SJSA1 (cell line): ENCODE data around the gene PPP1R18. TPM values are rescaled to one million over a fixed set of nuclear protein-coding genes. Genes with fewer than 3 reads are reported as not detected.
"Not testable (repeated sequence)": the region's sequence is repeated elsewhere in the genome, so short reads cannot be mapped to it uniquely, and the experiment has no call there.

ENCODE experiments used
- DNase-seq, 2 experiments: peaks; one replicate each; pipeline ENCODE4 v3.0.0-alpha.2; 2015 to 2020; ENCODE audit warnings: low spot score in 2 of 2, low read depth in 1 of 2
- H3K27ac ChIP-seq: fragments of 250-450 bp; sonication (Bioruptor Pico); 2 replicates; pipeline ENCODE4 v1.5.1; 2020; ENCODE audit warnings: mild to moderate bottlenecking, moderate library complexity
- H3K27me3 ChIP-seq: fragments of 250-450 bp; sonication (Bioruptor Pico); replicated peaks from 2 replicates; pipeline ENCODE4 v1.5.1; 2020; ENCODE audit warnings: mild to moderate bottlenecking, moderate library complexity
- H3K36me3 ChIP-seq: fragments of 250-450 bp; sonication (Bioruptor Pico); 2 replicates; pipeline ENCODE4 v1.5.1; 2020; ENCODE audit warnings: mild to moderate bottlenecking
- H3K4me1 ChIP-seq: fragments of 250-450 bp; sonication (Bioruptor Pico); replicated peaks from 2 replicates; pipeline ENCODE4 v1.6.1; 2021; ENCODE audit warnings: mild to moderate bottlenecking
- H3K4me3 ChIP-seq: fragments of 250-450 bp; sonication (Bioruptor Pico); 2 replicates; pipeline ENCODE4 v1.5.1; 2020; ENCODE audit warnings: mild to moderate bottlenecking
- H3K9me3 ChIP-seq: fragments of 250-450 bp; sonication (Bioruptor Pico); replicated peaks from 2 replicates; pipeline ENCODE4 v1.5.1; 2020; ENCODE audit warnings: mild to moderate bottlenecking
- total RNA-seq: library from RNA; depleted of rRNA; stranded (reverse); fragments of >200 nt; shearing (Covaris generic); gene quantifications from 2 replicates; pipeline ENCODE4 v1.2.3, GENCODE V29; 2014

PPP1R18 gene
- total RNA-seq, 1 experiment from 2014 or later, result 76.8 TPM

DNA sequence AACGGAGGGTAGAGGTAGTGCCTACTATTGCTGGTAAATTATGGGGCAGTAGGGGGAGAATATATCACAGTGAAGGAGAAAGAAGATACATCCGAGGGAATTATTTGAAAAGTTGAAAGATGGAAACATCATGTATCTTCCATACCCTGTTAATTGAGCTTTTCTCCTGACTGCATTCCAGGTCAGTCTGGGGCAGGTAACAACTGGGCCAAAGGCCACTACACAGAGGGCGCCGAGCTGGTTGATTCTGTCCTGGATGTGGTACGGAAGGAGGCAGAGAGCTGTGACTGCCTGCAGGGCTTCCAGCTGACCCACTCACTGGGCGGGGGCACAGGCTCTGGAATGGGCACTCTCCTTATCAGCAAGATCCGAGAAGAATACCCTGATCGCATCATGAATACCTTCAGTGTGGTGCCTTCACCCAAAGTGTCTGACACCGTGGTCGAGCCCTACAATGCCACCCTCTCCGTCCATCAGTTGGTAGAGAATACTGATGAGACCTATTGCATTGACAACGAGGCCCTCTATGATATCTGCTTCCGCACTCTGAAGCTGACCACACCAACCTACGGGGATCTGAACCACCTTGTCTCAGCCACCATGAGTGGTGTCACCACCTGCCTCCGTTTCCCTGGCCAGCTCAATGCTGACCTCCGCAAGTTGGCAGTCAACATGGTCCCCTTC is 36.9 kb upstream of the PPP1R18 start:
- not testable (repeated sequence) for DNase-seq, H3K27ac ChIP-seq, H3K27me3 ChIP-seq, H3K9me3 ChIP-seq
- peaks cover 51% of the 10 kb centered on the region for H3K4me1 ChIP-seq
- H3K4me3 ChIP-seq, result peak overlapping the region; percentile 78
- peaks cover 78% of the 10 kb centered on the region for H3K36me3 ChIP-seq

DNA sequence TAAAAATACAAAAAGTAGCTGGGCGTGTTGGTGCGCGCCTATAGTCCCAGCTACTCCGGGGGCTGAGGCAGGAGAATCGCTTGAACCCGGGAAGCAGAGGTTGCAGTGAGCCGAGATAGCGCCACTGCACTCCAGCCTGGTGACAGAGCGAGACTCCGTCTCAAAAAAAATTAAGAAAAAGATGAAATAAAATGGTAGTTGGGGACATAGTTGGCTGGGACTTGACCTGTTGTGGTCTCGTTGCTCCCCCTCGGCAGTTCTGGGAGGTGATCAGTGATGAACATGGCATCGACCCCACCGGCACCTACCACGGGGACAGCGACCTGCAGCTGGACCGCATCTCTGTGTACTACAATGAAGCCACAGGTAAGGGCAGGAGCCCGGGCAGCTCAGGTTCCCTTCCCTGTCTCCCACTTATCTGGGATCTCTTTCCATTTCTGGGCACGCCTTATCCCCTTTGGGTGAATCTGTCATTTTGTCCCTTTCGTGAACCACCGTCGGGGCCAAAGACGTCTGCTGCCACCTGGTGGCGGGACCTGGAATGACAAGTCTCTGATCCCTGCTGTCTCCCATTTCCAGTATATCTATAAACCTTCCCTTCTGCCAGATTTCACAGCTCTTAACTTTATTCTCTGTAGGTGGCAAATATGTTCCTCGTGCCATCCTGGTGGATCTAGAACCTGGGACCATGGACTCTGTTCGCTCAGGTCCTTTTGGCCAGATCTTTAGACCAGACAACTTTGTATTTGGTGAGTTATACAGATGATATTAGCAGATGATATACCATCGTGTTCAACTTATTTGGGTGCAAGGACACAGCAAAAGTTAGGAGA is 36.1 kb upstream of the PPP1R18 start:
- DNase-seq, result peak; percentile 81 to 83
- Histone ChIP-seq H3K36me3 (peaks cover 70% of the 10 kb centered on the region), H3K4me3 (peak overlapping the region; percentile 78), H3K4me1 (peaks cover 57% of the 10 kb centered on the region), H3K9me3 (peaks cover 5% of the 10 kb centered on the region; the same call in 1 of the 2 replicates), H3K27me3 (no peaks in the 10 kb centered on the region; the same call in 1 of the 2 replicates), H3K27ac (peak overlapping the region; percentile 64; the same call in 1 of the 2 replicates)

DNA sequence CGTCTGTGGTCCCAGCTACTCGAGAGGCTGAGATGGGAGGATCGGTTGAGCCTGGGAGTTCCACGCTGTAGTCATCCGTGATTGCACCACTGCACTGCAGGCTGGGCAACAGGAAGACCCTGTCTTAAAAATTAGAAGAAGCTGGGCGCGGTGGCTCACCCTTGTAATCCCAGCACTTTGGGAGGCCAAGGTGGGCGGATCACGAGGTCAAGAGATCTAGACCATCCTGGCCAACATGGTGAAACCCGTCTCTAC is 35.5 kb upstream of the PPP1R18 start:
- not testable (repeated sequence) for H3K27me3 ChIP-seq, DNase-seq, H3K9me3 ChIP-seq
- Histone ChIP-seq H3K36me3 (peaks cover 64% of the 10 kb centered on the region), H3K4me3 (peak overlapping the region; percentile 78), H3K27ac (peak overlapping the region; percentile 64), H3K4me1 (peaks cover 58% of the 10 kb centered on the region)

DNA sequence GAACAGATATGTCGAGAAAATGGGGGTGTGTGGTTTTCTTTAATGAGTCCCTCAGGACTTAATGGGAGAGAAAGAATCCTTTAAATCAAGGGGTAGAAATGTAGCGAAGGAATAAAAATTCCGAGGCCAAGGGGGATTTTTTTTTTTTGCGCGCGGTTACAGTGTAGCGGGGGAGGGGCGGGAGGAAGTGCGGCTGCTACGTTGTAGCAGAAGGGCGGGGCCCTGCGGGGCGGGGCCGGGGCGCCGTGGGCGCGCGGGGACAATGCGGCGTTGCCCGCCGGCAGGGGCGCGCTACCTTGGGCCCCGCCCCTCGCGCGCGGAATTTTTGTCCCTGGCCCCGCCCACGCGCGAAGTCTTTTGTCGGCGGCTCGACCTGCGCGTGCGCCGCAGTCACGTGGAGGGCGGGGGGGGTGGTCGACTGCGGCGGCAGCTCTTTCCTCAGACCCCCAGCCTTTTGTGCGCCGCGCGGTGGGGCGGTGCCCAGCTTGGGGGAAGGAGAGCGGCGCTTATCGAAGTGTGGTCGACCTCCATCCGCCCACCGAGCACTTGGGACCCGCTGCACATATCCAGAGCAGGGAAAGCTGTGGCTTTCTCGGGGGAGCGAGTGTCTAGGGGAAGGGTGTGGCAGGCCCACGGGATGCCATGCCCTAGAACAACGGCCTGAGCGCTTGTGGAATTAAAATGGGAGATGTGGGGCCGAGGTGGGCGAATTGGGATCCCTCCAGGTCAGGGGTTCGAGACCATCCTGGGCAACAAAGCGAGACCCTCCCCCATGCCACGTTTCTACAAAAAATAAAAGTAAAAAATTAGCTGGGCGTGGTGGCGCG is 35.0 kb upstream of the PPP1R18 start:
- Histone ChIP-seq H3K4me3 (peak overlapping the region; percentile 78), H3K27me3 (no peaks in the 10 kb centered on the region; the same call in 1 of the 2 replicates), H3K36me3 (peaks cover 61% of the 10 kb centered on the region), H3K27ac (peak overlapping the region; percentile 93), H3K4me1 (peaks cover 63% of the 10 kb centered on the region), H3K9me3 (peaks cover 5% of the 10 kb centered on the region; the same call in 1 of the 2 replicates)
- DNase-seq, result peak; percentile 89 to 92

DNA sequence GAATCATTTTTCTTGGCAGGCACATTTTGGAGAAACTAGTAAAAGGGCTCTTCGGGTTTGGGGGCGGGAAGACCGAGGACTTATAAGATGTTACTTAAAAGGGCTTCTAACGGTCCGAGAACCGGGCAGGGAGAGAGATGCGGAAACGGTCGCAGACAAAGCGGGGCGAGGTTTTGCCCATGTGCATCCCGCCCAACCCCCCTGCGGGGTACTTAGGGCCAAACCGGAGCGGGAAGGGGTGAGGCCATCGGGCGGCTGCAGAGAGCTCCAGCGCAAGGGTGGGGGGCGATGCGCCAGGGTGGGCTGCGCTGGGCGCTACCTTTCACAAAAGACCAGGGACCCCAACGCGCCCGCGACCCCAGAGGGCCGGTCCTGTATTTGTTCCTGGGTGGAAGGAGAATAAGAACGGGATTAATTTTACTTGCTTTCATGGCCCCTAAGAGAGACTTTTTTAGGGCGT is 34.3 kb upstream of the PPP1R18 start:
- H3K4me1 ChIP-seq, result peaks cover 63% of the 10 kb centered on the region
- no peaks in the 10 kb centered on the region; the same call in 1 of the 2 replicates for H3K27me3 ChIP-seq
- peaks cover 3% of the 10 kb centered on the region; the same call in 1 of the 2 replicates for H3K9me3 ChIP-seq
- H3K36me3 ChIP-seq, result peaks cover 59% of the 10 kb centered on the region
- DNase-seq, result peak in 1 of 2 experiments; percentile 75
- H3K4me3 ChIP-seq, result peak overlapping the region; percentile 78
- peak overlapping the region; percentile 93 for H3K27ac ChIP-seq

DNA sequence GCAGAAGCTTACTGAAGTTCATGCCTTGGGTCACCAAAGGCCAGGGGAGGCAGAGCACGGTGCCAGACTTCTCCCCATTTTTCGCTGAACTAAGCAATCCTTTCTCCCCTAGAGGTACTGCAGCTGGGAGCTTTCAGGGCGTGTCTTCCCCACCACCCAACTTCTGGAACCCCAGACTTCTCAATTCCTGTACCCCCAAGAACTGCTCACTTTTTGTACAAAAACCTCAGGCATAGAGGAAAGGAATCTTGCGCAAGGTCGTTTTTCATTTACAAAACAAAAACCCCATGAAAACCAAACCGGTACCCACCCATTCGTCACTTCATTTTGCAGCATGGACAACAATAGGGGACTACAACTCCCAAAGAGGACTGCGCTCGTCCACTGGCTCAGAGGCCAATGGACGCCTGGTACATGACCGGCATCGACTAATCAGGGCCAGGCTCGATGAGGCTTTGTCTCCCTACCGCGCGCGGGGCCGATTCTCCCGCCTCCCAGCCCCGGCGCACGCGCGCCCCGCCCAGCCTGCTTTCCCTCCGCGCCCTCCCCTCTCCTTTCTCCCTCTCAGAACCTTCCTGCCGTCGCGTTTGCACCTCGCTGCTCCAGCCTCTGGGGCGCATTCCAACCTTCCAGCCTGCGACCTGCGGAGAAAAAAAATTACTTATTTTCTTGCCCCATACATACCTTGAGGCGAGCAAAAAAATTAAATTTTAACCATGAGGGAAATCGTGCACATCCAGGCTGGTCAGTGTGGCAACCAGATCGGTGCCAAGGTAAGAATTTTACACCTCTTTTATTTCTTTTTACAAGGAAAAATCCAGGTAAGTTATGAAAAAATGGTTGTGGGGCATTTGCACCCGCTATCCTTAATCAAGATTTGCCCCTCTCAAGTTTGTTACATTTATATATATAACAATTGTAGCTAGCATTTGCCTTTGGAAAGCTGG is 33.6 kb upstream of the PPP1R18 start, which contains the start of gene TUBB:
Gene TUBB, plus strand, starts transcription at position 562 of the 947 bp plus-strand sequence. Its CDS starts 155 bp downstream, at position 717.
- Histone ChIP-seq H3K9me3 (no peaks in the 10 kb centered on the region; the same call in 1 of the 2 replicates), H3K36me3 (peaks cover 53% of the 10 kb centered on the region), H3K27ac (peak within 1 kb of the TSS; percentile 93), H3K4me1 (peaks cover 56% of the 10 kb centered on the region), H3K27me3 (no peaks in the 10 kb centered on the region; the same call in 1 of the 2 replicates), H3K4me3 (peak within 1 kb of the TSS; percentile 78)
- DNase-seq, result peak; percentile 94 to 98

DNA sequence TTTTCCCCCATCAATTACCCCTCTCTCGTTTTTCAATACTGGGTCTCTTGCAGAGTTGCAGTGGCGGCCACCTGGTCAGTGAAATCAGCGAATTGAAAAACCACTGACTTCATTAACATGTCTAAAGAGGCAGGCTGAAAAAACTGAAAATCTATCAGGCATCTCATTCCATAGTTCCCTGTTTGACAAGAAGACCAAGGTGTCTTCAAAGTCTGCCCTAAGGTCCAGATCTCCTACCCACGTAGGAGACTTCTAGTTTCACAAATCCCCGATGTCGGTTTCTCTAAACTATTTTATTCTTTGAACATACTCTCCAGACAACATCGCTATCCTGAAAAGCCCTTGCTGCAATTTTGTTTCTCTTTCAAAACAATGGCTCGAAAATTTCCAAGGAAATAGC is 32.9 kb upstream of the PPP1R18 start:
- H3K9me3 ChIP-seq, result no peaks in the 10 kb centered on the region; the same call in 1 of the 2 replicates

DNA sequence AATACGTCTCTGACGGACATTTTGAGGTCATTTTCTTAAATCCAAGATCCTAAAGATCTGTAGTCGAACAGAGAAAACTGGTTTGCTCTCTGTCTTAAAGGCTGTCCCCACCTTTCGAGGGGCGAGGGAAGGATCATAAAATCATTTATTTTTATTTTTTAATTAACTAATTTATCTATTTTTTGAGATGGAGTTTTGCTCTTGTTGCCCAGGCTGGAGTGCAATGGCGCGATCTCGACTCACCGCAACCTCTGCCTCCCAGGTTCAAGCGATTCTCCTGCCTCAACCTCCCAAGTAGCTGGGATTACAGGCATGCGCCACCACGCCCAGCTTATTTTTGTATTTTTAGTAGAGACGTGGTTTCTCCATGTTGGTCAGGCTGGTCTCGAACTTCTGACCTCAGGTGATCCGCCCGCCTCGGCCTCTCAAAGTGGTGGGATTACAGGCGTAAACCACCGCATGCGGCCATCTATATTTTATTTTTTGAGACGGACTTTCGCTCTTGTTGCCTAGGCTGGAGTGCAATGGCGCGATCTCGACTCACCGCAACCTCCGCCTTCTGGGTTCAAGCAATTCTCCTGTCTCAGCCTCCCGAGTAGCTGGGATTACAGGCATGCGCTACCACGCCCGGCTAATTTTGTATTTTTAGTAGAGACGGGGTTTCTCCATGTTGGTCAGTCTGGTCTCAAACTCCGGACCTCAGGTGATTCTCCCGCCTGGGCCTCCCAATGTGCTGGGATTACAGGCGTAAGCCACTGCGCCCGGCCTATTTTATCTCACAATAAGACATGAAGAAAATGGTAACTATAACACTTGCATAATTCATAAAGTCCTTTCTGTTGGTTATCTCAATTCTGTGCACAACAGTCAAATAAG is 31.6 kb upstream of the PPP1R18 start:
- Histone ChIP-seq H3K36me3 (peaks cover 50% of the 10 kb centered on the region), H3K4me3 (peak overlapping the region; percentile 18), H3K27ac (peak overlapping the region; percentile 95), H3K4me1 (peaks cover 40% of the 10 kb centered on the region)
- H3K9me3 ChIP-seq, DNase-seq, H3K27me3 ChIP-seq: not testable (repeated sequence)

More for the DNA sequence above, 32.9 kb upstream of the PPP1R18 start:
- Histone ChIP-seq H3K4me3 (peak overlapping the region; percentile 78), H3K27me3 (no peaks in the 10 kb centered on the region; the same call in 1 of the 2 replicates), H3K27ac (peak overlapping the region; percentile 58), H3K4me1 (peaks cover 51% of the 10 kb centered on the region), H3K36me3 (peaks cover 51% of the 10 kb centered on the region)
- no peak for DNase-seq

DNA sequence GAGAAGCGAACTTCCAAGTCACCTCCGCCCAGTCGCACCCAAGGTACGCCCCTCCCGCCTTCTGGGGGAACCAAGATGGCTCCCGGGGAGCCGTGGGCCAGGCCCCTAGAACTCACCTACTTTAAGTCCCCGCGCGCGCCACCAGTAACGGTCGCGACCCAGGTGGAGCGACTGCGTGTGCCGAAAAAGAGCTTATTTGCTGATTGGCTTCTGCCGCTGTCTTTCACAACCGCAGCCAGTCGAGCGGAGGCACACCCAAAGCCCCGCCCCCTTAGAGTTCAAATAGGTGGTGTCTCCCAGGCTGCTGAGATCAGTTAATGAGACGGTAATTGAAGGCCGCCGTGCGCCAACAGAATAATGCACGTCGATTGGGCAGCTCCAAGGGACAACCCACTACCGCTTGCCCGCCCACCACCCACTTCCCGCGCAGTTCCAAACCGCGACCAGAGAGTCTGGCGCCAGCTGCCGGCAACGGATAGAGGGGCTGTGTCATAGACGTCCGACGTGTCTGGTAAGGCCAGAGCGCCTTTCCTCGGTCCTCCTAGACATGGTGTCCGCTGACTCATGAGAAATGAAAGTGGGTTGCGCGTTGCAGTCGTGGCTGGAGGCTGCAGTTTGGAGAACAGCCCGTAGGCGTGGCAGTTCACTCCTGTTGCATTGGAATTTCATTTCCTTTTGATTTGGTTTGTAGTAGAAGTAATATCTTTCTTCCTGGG is 30.8 kb upstream of the PPP1R18 start, which contains the start of gene MDC1:
Gene MDC1, minus strand, starts transcription at position 153 of the 716 bp plus-strand sequence. CDS start 2,106 bp downstream, outside the sequence.
- no peaks in the 10 kb centered on the region; the same call in 1 of the 2 replicates for H3K9me3 ChIP-seq
- peak within 1 kb of the TSS; percentile 95 for H3K27ac ChIP-seq

DNA sequence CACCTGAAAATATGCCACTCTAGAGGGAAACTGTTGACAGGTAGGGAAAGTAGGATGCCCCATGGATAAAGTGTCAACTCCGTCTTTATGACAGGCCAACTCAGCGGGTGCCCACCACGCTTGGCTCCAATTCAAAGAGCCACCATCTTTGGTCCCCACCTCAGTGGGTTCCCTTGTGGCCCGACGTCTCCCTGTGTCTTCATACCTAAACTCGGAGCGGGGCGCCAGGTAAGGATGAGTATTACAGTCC is 30.4 kb upstream of the PPP1R18 start:
- Histone ChIP-seq H3K9me3 (no peaks in the 10 kb centered on the region; the same call in 1 of the 2 replicates), H3K4me1 (peaks cover 30% of the 10 kb centered on the region), H3K36me3 (peaks cover 50% of the 10 kb centered on the region), H3K27ac (peak overlapping the region; percentile 94), H3K27me3 (no peaks in the 10 kb centered on the region; the same call in 1 of the 2 replicates), H3K4me3 (peak overlapping the region; percentile 47)
- no peak for DNase-seq

More for the DNA sequence above, 30.8 kb upstream of the PPP1R18 start, which contains the start of gene MDC1:
- peaks cover 32% of the 10 kb centered on the region for H3K4me1 ChIP-seq
- DNase-seq, result peak; percentile 100
- H3K36me3 ChIP-seq, result peaks cover 50% of the 10 kb centered on the region
- H3K4me3 ChIP-seq, result peak within 1 kb of the TSS; percentile 47
- H3K27me3 ChIP-seq, result no peaks in the 10 kb centered on the region; the same call in 1 of the 2 replicates

DNA sequence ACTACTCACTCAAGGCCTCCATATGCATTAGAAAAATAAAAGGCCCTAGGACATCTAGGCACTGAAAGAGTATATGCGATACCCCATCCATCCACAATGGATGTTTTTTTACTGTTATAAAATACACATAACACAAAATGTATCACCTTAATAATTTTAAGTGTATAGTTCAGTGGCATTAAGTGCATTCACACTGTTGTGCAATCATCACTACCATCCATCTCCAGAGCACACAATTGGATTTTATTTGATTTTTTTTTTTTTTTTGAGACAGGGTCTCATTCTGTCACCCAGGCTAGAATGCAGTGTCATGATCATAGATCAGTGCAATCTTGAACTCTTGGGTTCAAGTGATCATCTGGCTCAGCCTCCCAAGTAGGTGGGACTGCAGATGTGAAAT is 27.8 kb upstream of the PPP1R18 start:
- H3K36me3 ChIP-seq, result peaks cover 52% of the 10 kb centered on the region
- no peaks in the 10 kb centered on the region for H3K9me3 ChIP-seq
- no peak for DNase-seq
- H3K27me3 ChIP-seq, result no peaks in the 10 kb centered on the region
- peaks cover 25% of the 10 kb centered on the region for H3K4me1 ChIP-seq
- H3K27ac ChIP-seq, result no peak overlapping the region
- H3K4me3 ChIP-seq, result no peak overlapping the region
